HCT116 (cell line): Measurements from ENCODE around the gene HOXB7. TPM values are rescaled to one million over a fixed set of nuclear protein-coding genes. Genes with fewer than 3 reads are reported as not detected.

Experiments used
- ATAC-seq: fragments of 200-7000 bp; cut with Tn5 transposase; 2 replicates; pipeline ENCODE4 v1.9.1; 2020; ENCODE audit warnings: mild to moderate bottlenecking, moderate library complexity
- BruUV-seq: library from RNA; stranded (reverse); fragments of 400-500 nt; replicated peaks from 2 replicates; lab custom pipeline; 2021; lab: Mats Ljungman, UMichigan
- CTCF ChIA-PET: fragments of 300-600 bp; sonication (Branson Sonifier 250); formaldehyde crosslinking; loops from one replicate; lab custom pipeline; 2021; ENCODE audit warnings: antibody characterized with exemption; lab: Charles Lee
- POLR2A ChIA-PET: fragments of 300-600, 350-600 bp; sonication (Branson Sonifier 250); formaldehyde crosslinking; loops from one replicate; lab custom pipeline; 2021; ENCODE audit warnings: antibody characterized with exemption; lab: Charles Lee
- RAD21 ChIA-PET, 2 experiments: fragments of 300-600 bp; sonication (Branson Sonifier 250); formaldehyde crosslinking; loops; one replicate each; lab custom pipeline; 2023; ENCODE audit warnings: low total read pairs in 2 of 2; ENCODE audit not compliant: uncharacterized antibody in 2 of 2, unreplicated experiment in 2 of 2, low non-redundant PET in 1 of 2; lab: Charles Lee
- DNase-seq: peaks from one replicate; pipeline ENCODE4 v3.0.0-alpha.2; 2010; ENCODE audit warnings: low read depth, low spot score
- H2AFZ ChIP-seq: fragments of 200-600 bp; shearing (Covaris generic), sonication (generic); 2 replicates; pipeline ENCODE4 v1.6.1; 2017; ENCODE audit warnings: low read depth, mixed run types, mixed read lengths, antibody characterized with exemption, low read length; ENCODE audit not compliant: poor library complexity, severe bottlenecking
- H3K27ac ChIP-seq: 2 replicates; pipeline ENCODE4 v1.5.1; 2012; ENCODE audit warnings: low read depth, low read length
- H3K27me3 ChIP-seq: fragments of 200-600 bp; sonication (generic); 2 replicates; pipeline ENCODE4 v1.6.1; 2016; ENCODE audit warnings: mixed run types, low read length, mixed read lengths; ENCODE audit not compliant: insufficient read depth
- H3K36me3 ChIP-seq, 2 experiments: fragments of 200-500 bp in 1 of 2; fragments of 200-600 bp in 1 of 2; sonication (Bioruptor generic) in 1 of 2; sonication (generic) in 1 of 2; 2 replicates each; pipeline versions ENCODE4 v1.5.1 to v1.6.1; 2014 to 2016; ENCODE audit warnings: low read length in 2 of 2, inconsistent platforms in 1 of 2, mixed read lengths in 1 of 2, mixed run types in 1 of 2; ENCODE audit not compliant: insufficient read depth in 2 of 2, control insufficient read depth in 1 of 2
- H3K4me1 ChIP-seq, 2 experiments: fragments of 200-600 bp in 1 of 2; sonication (generic) in 1 of 2; 2 replicates each; pipeline versions ENCODE4 v1.5.1 to v1.6.1; 2012 to 2017; ENCODE audit warnings: low read length in 2 of 2, inconsistent platforms in 1 of 2, mild to moderate bottlenecking in 1 of 2, mixed read lengths in 1 of 2, mixed run types in 1 of 2, moderate library complexity in 1 of 2; ENCODE audit not compliant: insufficient read depth in 2 of 2, control insufficient read depth in 1 of 2
- H3K4me2 ChIP-seq: fragments of 200-600 bp; sonication (generic); 2 replicates; pipeline ENCODE4 v1.6.1; 2017; ENCODE audit warnings: mixed run types, low read length, mixed read lengths
- H3K4me3 ChIP-seq, 2 experiments: fragments of 200-600 bp in 1 of 2; sonication (generic) in 1 of 2; replicated peaks in 1 of 2; 2 replicates each; pipeline ENCODE4 v1.5.1; 2011 to 2016; ENCODE audit warnings: low read length in 2 of 2, control low read depth in 1 of 2, low read depth in 1 of 2, mild to moderate bottlenecking in 1 of 2, mixed read lengths in 1 of 2, mixed run types in 1 of 2
- H3K79me2 ChIP-seq: fragments of 200-600 bp; sonication (generic); 2 replicates; pipeline ENCODE4 v1.6.1; 2017; ENCODE audit warnings: mild to moderate bottlenecking, mixed run types, low read length, moderate library complexity, mixed read lengths; ENCODE audit not compliant: insufficient read depth
- H3K9ac ChIP-seq: fragments of 200-600 bp; sonication (generic); 2 replicates; pipeline ENCODE4 v1.6.1; 2016; ENCODE audit warnings: low read length, mixed read lengths
- H3K9me2 ChIP-seq: fragments of 200-600 bp; sonication (generic), shearing (Covaris generic); 2 replicates; pipeline ENCODE4 v1.6.1; 2017; ENCODE audit warnings: mixed run types, mild to moderate bottlenecking, moderate library complexity; ENCODE audit not compliant: insufficient read depth
- H3K9me3 ChIP-seq, 2 experiments: fragments of 200-500 bp in 1 of 2; fragments of 200-600 bp in 1 of 2; sonication (Bioruptor generic) in 1 of 2; sonication (generic) in 1 of 2; 2 replicates each; pipeline ENCODE4 v1.6.1; 2014 to 2017; ENCODE audit warnings: low read length in 2 of 2, mixed read lengths in 2 of 2, inconsistent platforms in 1 of 2, low read depth in 1 of 2, mild to moderate bottlenecking in 1 of 2, mixed run types in 1 of 2, moderate library complexity in 1 of 2; ENCODE audit not compliant: control insufficient read depth in 1 of 2, insufficient read depth in 1 of 2
- H4K20me1 ChIP-seq: fragments of 200-600 bp; sonication (generic), shearing (Covaris generic); 2 replicates; pipeline ENCODE4 v1.6.1; 2017; ENCODE audit warnings: mixed run types, mild to moderate bottlenecking, moderate library complexity; ENCODE audit not compliant: insufficient read depth
- CBX3 ChIP-seq: IDR thresholded peaks from 2 replicates; pipeline ENCODE4 v1.6.1; 2012; ENCODE audit warnings: low read depth
- EGR1 ChIP-seq: IDR thresholded peaks from 2 replicates; pipeline ENCODE4 v1.6.1; 2012; ENCODE audit warnings: low read depth
- ELF1 ChIP-seq: IDR thresholded peaks from 2 replicates; pipeline ENCODE4 v1.6.1; 2012; ENCODE audit warnings: low read depth, borderline replicate concordance
- EZH2 ChIP-seq: fragments of 200-600 bp; sonication (generic); IDR thresholded peaks from 2 replicates; pipeline ENCODE4 v1.6.1; 2017; ENCODE audit warnings: antibody characterized with exemption, mixed run types
- POLR2AphosphoS5 ChIP-seq: IDR thresholded peaks from 2 replicates; pipeline ENCODE4 v1.6.1; 2011; ENCODE audit warnings: mild to moderate bottlenecking, low read depth, low read length, moderate library complexity
- REST ChIP-seq: IDR thresholded peaks from 2 replicates; pipeline ENCODE4 v1.6.1; 2012; ENCODE audit warnings: low read depth
- SIN3A ChIP-seq: IDR thresholded peaks from 2 replicates; pipeline ENCODE4 v1.6.1; 2012; ENCODE audit warnings: low read depth
- ZFX ChIP-seq: fragments of 450-650 bp; IDR thresholded peaks from 2 replicates; pipeline ENCODE4 v1.6.1; 2017
- intact Hi-C: fragments of 100-400 bp; cut with micrococcal nuclease; formaldehyde crosslinking; loops from 2 replicates; pipeline ENCODE4 v1.10.0; 2022
- total RNA-seq: library from RNA; stranded (reverse); gene quantifications from one replicate; pipeline ENCODE4 v1.2.1, GENCODE V29; 2021; ENCODE audit not compliant: unreplicated experiment

Gene HOXB7
- total RNA-seq, 1 experiment from 2014 or later: 33.6 TPM

- ChIA-PET CTCF (interaction anchor here (1.0 kb wide), 1 partner anchor 11 kb away, joined by 5 read pairs; no protein-coding TSS in a partner anchor), RAD21 (no interaction called here), POLR2A (no interaction called here)
- DNase-seq: no peak
- no peaks in the 10 kb centered on the region for H3K27me3 ChIP-seq
- H3K79me2 ChIP-seq: peaks cover 5% of the 10 kb centered on the region
- no peak overlapping the region for H3K4me2 ChIP-seq
- H3K27ac ChIP-seq: no peak overlapping the region
- no peak for ATAC-seq
- intact Hi-C loops: no loop called here
- H3K4me1 ChIP-seq: peaks cover 10 to 14% of the 10 kb centered on the region in 2 experiments
- no TSS peak for BruUV-seq
- TF ChIP-seq EGR1 (no peak), ELF1 (no peak), POLR2AphosphoS5 (0 out of 2 replicates have a peak, but pooled peaks have one; percentile 5), REST (no peak), ZFX (no peak), EZH2 (no peak), SIN3A (no peak), CBX3 (no peak)
- no peaks in the 10 kb centered on the region for H4K20me1 ChIP-seq
- H3K9me3 ChIP-seq: no peaks in the 10 kb centered on the region
- H3K36me3 ChIP-seq: peaks cover 5 to 9% of the 10 kb centered on the region in 2 experiments; a peak in 3 of 4 replicates
- H2AFZ ChIP-seq: no peak overlapping the region
- H3K9ac ChIP-seq: no peak overlapping the region
- no peak overlapping the region for H3K4me3 ChIP-seq
- H3K9me2 ChIP-seq: no peaks in the 10 kb centered on the region
Measured at GRCh38 chr17:48630009-48630924, 19.4 kb upstream of the HOXB7 start.
